Stimulated activated CD4-positive, alpha-beta T cell treated with anti-CD3 and anti-CD28 coated beads, Interleukin-4, amount 100 ng/mL, for 24 hours (primary cell): ENCODE measurements around the gene CHRM2.

Experiments
- DNase-seq: peaks from one replicate; pipeline ENCODE4 v3.0.0-alpha.2; 2020

Gene CHRM2

GRCh38 chr7:136964347-136964746 lies 95.9 kb downstream of the CHRM2 start:
- no peak for DNase-seq

- no peak for DNase-seq
Measured at GRCh38 chr7:136966825-136967224, 98.4 kb downstream of the CHRM2 start.

- no peak for DNase-seq
Measured at GRCh38 chr7:136969761-136970160, 101.3 kb downstream of the CHRM2 start.

- DNase-seq = no peak
Measured at GRCh38 chr7:136971776-136972175, 103.3 kb downstream of the CHRM2 start.

- DNase-seq = no peak
Measured at GRCh38 chr7:136976504-136977251, 108.2 kb downstream of the CHRM2 start.

GRCh38 chr7:136993377-136993776 lies 124.9 kb downstream of the CHRM2 start:
- DNase-seq = no peak

GRCh38 chr7:136997735-136998134 lies 129.3 kb downstream of the CHRM2 start:
- DNase-seq = no peak

GRCh38 chr7:136998495-136998894 lies 130.0 kb downstream of the CHRM2 start:
- no peak for DNase-seq

GRCh38 chr7:137000621-137001020 lies 132.2 kb downstream of the CHRM2 start:
- DNase-seq = no peak

GRCh38 chr7:137001041-137001440 lies 132.6 kb downstream of the CHRM2 start:
- no peak for DNase-seq

GRCh38 chr7:137001478-137001877 lies 133.0 kb downstream of the CHRM2 start:
- DNase-seq = no peak

GRCh38 chr7:137003086-137003485 lies 134.6 kb downstream of the CHRM2 start:
- DNase-seq = no peak

GRCh38 chr7:137003566-137003965 lies 135.1 kb downstream of the CHRM2 start:
- no peak for DNase-seq

- DNase-seq = no peak
Measured at GRCh38 chr7:137005873-137006272, 137.4 kb downstream of the CHRM2 start.

GRCh38 chr7:137006293-137006692 lies 137.8 kb downstream of the CHRM2 start:
- DNase-seq = no peak

- DNase-seq = no peak
Measured at GRCh38 chr7:137007001-137007694, 138.7 kb downstream of the CHRM2 start.

- no peak for DNase-seq
Measured at GRCh38 chr7:137009404-137009803, 141.0 kb downstream of the CHRM2 start.

GRCh38 chr7:137015015-137015414 lies 146.6 kb downstream of the CHRM2 start:
- no peak for DNase-seq

GRCh38 chr7:137017221-137017620 lies 148.8 kb downstream of the CHRM2 start:
- DNase-seq = no peak

GRCh38 chr7:137018468-137018867 lies 150.0 kb downstream of the CHRM2 start:
- DNase-seq = no peak

- DNase-seq = no peak
Measured at GRCh38 chr7:137020351-137020750, 151.9 kb downstream of the CHRM2 start.

- no peak for DNase-seq
Measured at GRCh38 chr7:137025469-137026175, 157.2 kb downstream of the CHRM2 start.

GRCh38 chr7:137026176-137026500 lies 157.7 kb downstream of the CHRM2 start:
- DNase-seq = no peak

GRCh38 chr7:137032436-137032835 lies 164.0 kb downstream of the CHRM2 start:
- no peak for DNase-seq
